Measurements from ENCODE around the gene SEMA5A. TPM values are rescaled to one million over a fixed set of nuclear protein-coding genes. Genes with fewer than 3 reads are reported as not detected.

SEMA5A gene
- total RNA-seq, 4 donors from 2014 or later, result 15.0 to 81.0 (median 52.9) TPM

GRCh38 chr5:9373571-9373970 lies 172.3 kb downstream of the SEMA5A start:
- intact Hi-C loops (cut with DNase I; ENCODE audit: low total_unique reads), result no loop called here
- DNase-seq, result no peak
- H3K4me1 ChIP-seq, result no peaks in the 10 kb centered on the region
- TF ChIP-seq POLR2A (IDR thresholded peaks at IDR 0.05) (no peak), POLR2AphosphoS5 (IDR thresholded peaks at IDR 0.05) (no peak), EP300 (IDR thresholded peaks at IDR 0.05; ENCODE audit: low read depth) (no peak), CTCF (IDR thresholded peaks at IDR 0.05) (no peak)
- no peaks in the 10 kb centered on the region for H3K27me3 ChIP-seq
- H3K4me3 ChIP-seq, result no peak overlapping the region
- H3K9me3 ChIP-seq, result no peaks in the 10 kb centered on the region
- peaks cover 0 to 6% (median 2%) of the 10 kb centered on the region in 4 donors for H3K36me3 ChIP-seq
- no peak overlapping the region for H3K27ac ChIP-seq
- WGBS, 2 donors (ENCODE audit: low coverage in 1 of 2), result 68 to 72% methylated on average over 2 of the region's 2 CpGs
- in situ Hi-C loops (cut with MboI; ENCODE audit: low pct_ligation_motif_present in 1 of 4, low pct_unique_long_range_greater_than_20kb in 1 of 4, low sequenced_read_pairs in 3 of 4), result loop anchor here in 2 of 4 donors (25.0 kb wide), 1 partner anchor 164 kb away; the partner anchor contains the start of gene SEMA5A (in 2 of the 2)

- Histone ChIP-seq H3K36me3 (no peaks in the 10 kb centered on the region), H3K27me3 (no peaks in the 10 kb centered on the region), H3K4me1 (no peaks in the 10 kb centered on the region), H3K4me3 (no peak overlapping the region), H3K27ac (no peak overlapping the region), H3K9me3 (no peaks in the 10 kb centered on the region)
- in situ Hi-C loops (cut with MboI; ENCODE audit: low pct_ligation_motif_present in 1 of 4, low pct_unique_long_range_greater_than_20kb in 1 of 4, low sequenced_read_pairs in 3 of 4) (loop anchor here in 2 of 4 donors (25.0 kb wide), 1 partner anchor 167 kb away; the partner anchor contains the start of gene SEMA5A (in 2 of the 2)), intact Hi-C loops (cut with DNase I; ENCODE audit: low total_unique reads) (no loop called here)
- TF ChIP-seq POLR2A (IDR thresholded peaks at IDR 0.05) (no peak), POLR2AphosphoS5 (IDR thresholded peaks at IDR 0.05) (no peak), EP300 (IDR thresholded peaks at IDR 0.05; ENCODE audit: low read depth) (no peak), CTCF (IDR thresholded peaks at IDR 0.05) (no peak)
- no peak for DNase-seq
- 78 to 89% methylated on average over 2 of the region's 2 CpGs for WGBS, 2 donors (ENCODE audit: low coverage in 1 of 2)
Measured at GRCh38 chr5:9370256-9370655, 175.6 kb downstream of the SEMA5A start.

GRCh38 chr5:9365512-9365911 lies 180.4 kb downstream of the SEMA5A start:
- in situ Hi-C loops (cut with MboI; ENCODE audit: low pct_ligation_motif_present in 1 of 4, low pct_unique_long_range_greater_than_20kb in 1 of 4, low sequenced_read_pairs in 3 of 4), result loop anchor here in 2 of 4 donors (25.0 kb wide), 1 partner anchor 172 kb away; the partner anchor contains the start of gene SEMA5A (in 2 of the 2)
- no peak for TF ChIP-seq POLR2AphosphoS5 (IDR thresholded peaks at IDR 0.05)
- no peak for TF ChIP-seq POLR2A (IDR thresholded peaks at IDR 0.05)
- no peak for TF ChIP-seq EP300 (IDR thresholded peaks at IDR 0.05; ENCODE audit: low read depth)
- no peak for TF ChIP-seq CTCF (IDR thresholded peaks at IDR 0.05)

GRCh38 chr5:9363449-9363848 lies 182.4 kb downstream of the SEMA5A start:
- TF ChIP-seq EP300 (IDR thresholded peaks at IDR 0.05; ENCODE audit: low read depth), result no peak
- no peak for TF ChIP-seq CTCF (IDR thresholded peaks at IDR 0.05)
- TF ChIP-seq POLR2A (IDR thresholded peaks at IDR 0.05), result no peak
- TF ChIP-seq POLR2AphosphoS5 (IDR thresholded peaks at IDR 0.05), result no peak
- intact Hi-C loops (cut with DNase I; ENCODE audit: low total_unique reads) (loop anchor here (10.0 kb wide), 1 partner anchor 181 kb away; the partner anchor contains the start of gene SEMA5A), in situ Hi-C loops (cut with MboI; ENCODE audit: low pct_ligation_motif_present in 1 of 4, low pct_unique_long_range_greater_than_20kb in 1 of 4, low sequenced_read_pairs in 3 of 4) (loop anchor here in 2 of 4 donors (25.0 kb wide), 1 partner anchor 174 kb away; the partner anchor contains the start of gene SEMA5A (in 2 of the 2))
- DNase-seq, result no peak
- H3K27me3 ChIP-seq, result no peaks in the 10 kb centered on the region
- no peak overlapping the region for H3K4me3 ChIP-seq
- WGBS, 2 donors (ENCODE audit: low coverage in 1 of 2), result 41 to 56% methylated on average over 2 of the region's 2 CpGs
- H3K9me3 ChIP-seq, result no peaks in the 10 kb centered on the region
- no peak overlapping the region for H3K27ac ChIP-seq
- no peaks in the 10 kb centered on the region for H3K36me3 ChIP-seq
- H3K4me1 ChIP-seq, result no peaks in the 10 kb centered on the region

More at GRCh38 chr5:9365512-9365911, 180.4 kb downstream of the SEMA5A start:
- Histone ChIP-seq H3K27ac (no peak overlapping the region), H3K36me3 (no peaks in the 10 kb centered on the region), H3K4me3 (no peak overlapping the region), H3K4me1 (no peaks in the 10 kb centered on the region), H3K9me3 (no peaks in the 10 kb centered on the region), H3K27me3 (no peaks in the 10 kb centered on the region)
- intact Hi-C loops (cut with DNase I; ENCODE audit: low total_unique reads), result loop anchor here (10.0 kb wide), 1 partner anchor 179 kb away; the partner anchor contains the start of gene SEMA5A
- no peak for DNase-seq
- 71% methylated on average over 1 of the region's 1 CpG; no CpG with 5 or more reads in 1 of the 2 donors for WGBS, 2 donors (ENCODE audit: low coverage in 1 of 2)
